ENCODE data around the gene GOSR1.

Gene GOSR1

GRCh38 chr17:30514895-30515596 is 37.8 kb downstream of the GOSR1 start:
- no peak for ATAC-seq
- TF ChIP-seq ZFP30 (CRISPR knock-in tag; IDR thresholded peaks at IDR 0.05), result no peak
- TF ChIP-seq PATZ1 (CRISPR knock-in tag; IDR thresholded peaks at IDR 0.05; ENCODE audit: borderline replicate concordance), result no peak
- TF ChIP-seq CSRNP3 (CRISPR knock-in tag; IDR thresholded peaks at IDR 0.05), result no peak
- no peak for TF ChIP-seq ZNF565 (CRISPR knock-in tag; conservative IDR thresholded peaks at IDR 0.05; ENCODE audit: low read depth)
- no peak for TF ChIP-seq BACH2 (CRISPR knock-in tag; IDR thresholded peaks at IDR 0.05; ENCODE audit: borderline replicate concordance)
- TF ChIP-seq TCF4 (CRISPR knock-in tag; IDR thresholded peaks at IDR 0.05; ENCODE audit: borderline replicate concordance), result no peak
- TF ChIP-seq TSHZ2 (CRISPR knock-in tag; IDR thresholded peaks at IDR 0.05), result no peak
- TF ChIP-seq, protein P1, sequence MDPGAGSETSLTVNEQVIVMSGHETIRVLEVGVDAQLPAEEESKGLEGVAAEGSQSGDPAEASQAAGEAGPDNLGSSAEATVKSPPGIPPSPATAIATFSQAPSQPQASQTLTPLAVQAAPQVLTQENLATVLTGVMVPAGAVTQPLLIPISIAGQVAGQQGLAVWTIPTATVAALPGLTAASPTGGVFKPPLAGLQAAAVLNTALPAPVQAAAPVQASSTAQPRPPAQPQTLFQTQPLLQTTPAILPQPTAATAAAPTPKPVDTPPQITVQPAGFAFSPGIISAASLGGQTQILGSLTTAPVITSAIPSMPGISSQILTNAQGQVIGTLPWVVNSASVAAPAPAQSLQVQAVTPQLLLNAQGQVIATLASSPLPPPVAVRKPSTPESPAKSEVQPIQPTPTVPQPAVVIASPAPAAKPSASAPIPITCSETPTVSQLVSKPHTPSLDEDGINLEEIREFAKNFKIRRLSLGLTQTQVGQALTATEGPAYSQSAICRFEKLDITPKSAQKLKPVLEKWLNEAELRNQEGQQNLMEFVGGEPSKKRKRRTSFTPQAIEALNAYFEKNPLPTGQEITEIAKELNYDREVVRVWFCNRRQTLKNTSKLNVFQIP (CRISPR knock-in tag; IDR thresholded peaks at IDR 0.05; ENCODE audit: borderline replicate concordance, low read depth), result no peak
- no peak for TF ChIP-seq ESRRG (CRISPR knock-in tag; IDR thresholded peaks at IDR 0.05)
- TF ChIP-seq SNAI2 (CRISPR knock-in tag; IDR thresholded peaks at IDR 0.05), result no peak
- no peak for TF ChIP-seq PPARA (CRISPR knock-in tag; IDR thresholded peaks at IDR 0.05; ENCODE audit: borderline replicate concordance)
- no peak for TF ChIP-seq TOX (CRISPR knock-in tag; IDR thresholded peaks at IDR 0.05; ENCODE audit: borderline replicate concordance)
- no peak for TF ChIP-seq CSDC2 (CRISPR knock-in tag; IDR thresholded peaks at IDR 0.05)
- no peak for TF ChIP-seq OSR1 (CRISPR knock-in tag; IDR thresholded peaks at IDR 0.05)
- no peak for TF ChIP-seq ZC3H10 (CRISPR knock-in tag; IDR thresholded peaks at IDR 0.05)

- ATAC-seq, result no peak
- TF ChIP-seq ARNTL (CRISPR knock-in tag; IDR thresholded peaks at IDR 0.05; ENCODE audit: borderline replicate concordance, low read depth) (no peak), ZNF8 (CRISPR knock-in tag; IDR thresholded peaks at IDR 0.05) (no peak), ZNF565 (CRISPR knock-in tag; conservative IDR thresholded peaks at IDR 0.05; ENCODE audit: low read depth) (no peak), ISL1 (CRISPR knock-in tag; IDR thresholded peaks at IDR 0.05) (no peak), PPARA (CRISPR knock-in tag; IDR thresholded peaks at IDR 0.05; ENCODE audit: borderline replicate concordance) (no peak), ESRRG (CRISPR knock-in tag; IDR thresholded peaks at IDR 0.05) (no peak), RARB (CRISPR knock-in tag; IDR thresholded peaks at IDR 0.05) (no peak), OSR1 (CRISPR knock-in tag; IDR thresholded peaks at IDR 0.05) (no peak), TSHZ2 (CRISPR knock-in tag; IDR thresholded peaks at IDR 0.05) (no peak)
- TF ChIP-seq, protein P1 (CRISPR knock-in tag; IDR thresholded peaks at IDR 0.05; ENCODE audit: borderline replicate concordance, low read depth), result no peak
These were observed 40.6 kb downstream of the GOSR1 start for GRCh38 chr17:30517786-30518185.

All from SK-N-SH treated with all-trans-retinoic acid at 6 μM for 48 hours (cell line).